ENCODE measurements around the gene INSC. TPM values are rescaled to one million over a fixed set of nuclear protein-coding genes. Genes with fewer than 3 reads are reported as not detected.

Gene INSC
- total RNA-seq, 2 donors from 2014 or later: 0.52 to 3.6 TPM

- DNase-seq (no peak), ATAC-seq (no peak)
- Histone ChIP-seq H3K27ac (no peak overlapping the region), H3K27me3 (no peaks in the 10 kb centered on the region), H3K9me3 (no peaks in the 10 kb centered on the region), H3K4me3 (no peak overlapping the region), H3K36me3 (replicated peaks in 1 of 2; ENCODE audit: insufficient read depth in 1 of 2, low read depth in 2 of 2) (no peaks in the 10 kb centered on the region), H3K4me1 (no peaks in the 10 kb centered on the region)
- intact Hi-C loops (cut with DNase I): no loop called here
- TF ChIP-seq POLR2A (IDR thresholded peaks at IDR 0.05) (no peak), CTCF (IDR thresholded peaks at IDR 0.05) (no peak)
- WGBS, 2 donors: 81 to 82% methylated on average over 1 of the region's 1 CpG
Observed at GRCh38 chr11:15223318-15223717, 108.6 kb downstream of the INSC start.

- TF ChIP-seq POLR2A (IDR thresholded peaks at IDR 0.05) (no peak), CTCF (IDR thresholded peaks at IDR 0.05) (no peak)
- no peaks in the 10 kb centered on the region for H3K4me1 ChIP-seq
- WGBS, 2 donors: 73 to 81% methylated on average over 3 of the region's 3 CpGs
- no peaks in the 10 kb centered on the region for H3K9me3 ChIP-seq
- no peak overlapping the region for H3K27ac ChIP-seq
- H3K36me3 ChIP-seq (replicated peaks in 1 of 2; ENCODE audit: insufficient read depth in 1 of 2, low read depth in 2 of 2): no peaks in the 10 kb centered on the region
- DNase-seq (no peak), ATAC-seq (no peak)
- H3K27me3 ChIP-seq: no peaks in the 10 kb centered on the region
- H3K4me3 ChIP-seq: no peak overlapping the region
- intact Hi-C loops (cut with DNase I): no loop called here
Observed at GRCh38 chr11:15224466-15224865, 109.7 kb downstream of the INSC start.

GRCh38 chr11:15227011-15227410, 112.3 kb downstream of the INSC start:
- H3K27ac ChIP-seq: no peak overlapping the region
- H3K36me3 ChIP-seq (replicated peaks in 1 of 2; ENCODE audit: insufficient read depth in 1 of 2, low read depth in 2 of 2): no peaks in the 10 kb centered on the region
- H3K4me1 ChIP-seq: no peaks in the 10 kb centered on the region
- TF ChIP-seq POLR2A (IDR thresholded peaks at IDR 0.05): no peak
- no peak for TF ChIP-seq CTCF (IDR thresholded peaks at IDR 0.05)
- no peaks in the 10 kb centered on the region for H3K9me3 ChIP-seq
- DNase-seq (no peak), ATAC-seq (no peak)
- no peak overlapping the region for H3K4me3 ChIP-seq
- 84 to 95% methylated on average over 1 of the region's 1 CpG for WGBS, 2 donors
- H3K27me3 ChIP-seq: no peaks in the 10 kb centered on the region
- intact Hi-C loops (cut with DNase I): no loop called here

- TF ChIP-seq CTCF (IDR thresholded peaks at IDR 0.05) (no peak), POLR2A (IDR thresholded peaks at IDR 0.05) (no peak)
- ATAC-seq: no peak
- no peaks in the 10 kb centered on the region for H3K9me3 ChIP-seq
- WGBS, 2 donors: 74 to 78% methylated on average over 8 of the region's 8 CpGs
- H3K4me1 ChIP-seq: no peaks in the 10 kb centered on the region
- no peak overlapping the region for H3K4me3 ChIP-seq
- no peak overlapping the region for H3K27ac ChIP-seq
- no peak for DNase-seq
- intact Hi-C loops (cut with DNase I): no loop called here
- no peaks in the 10 kb centered on the region for H3K36me3 ChIP-seq (replicated peaks in 1 of 2; ENCODE audit: insufficient read depth in 1 of 2, low read depth in 2 of 2)
- H3K27me3 ChIP-seq: no peaks in the 10 kb centered on the region
Observed at GRCh38 chr11:15228331-15228849, 113.7 kb downstream of the INSC start.

- intact Hi-C loops (cut with DNase I): no loop called here
- no peak overlapping the region for H3K27ac ChIP-seq
- no peak for ATAC-seq
- H3K27me3 ChIP-seq: no peaks in the 10 kb centered on the region
- DNase-seq: no peak
- TF ChIP-seq CTCF (IDR thresholded peaks at IDR 0.05): no peak
- no peak for TF ChIP-seq POLR2A (IDR thresholded peaks at IDR 0.05)
- WGBS, 2 donors: 0% methylated on average over 2 of the region's 2 CpGs
- no peaks in the 10 kb centered on the region for H3K9me3 ChIP-seq
- H3K4me1 ChIP-seq: no peaks in the 10 kb centered on the region
- H3K4me3 ChIP-seq: no peak overlapping the region
- no peaks in the 10 kb centered on the region for H3K36me3 ChIP-seq (replicated peaks in 1 of 2; ENCODE audit: insufficient read depth in 1 of 2, low read depth in 2 of 2)
Observed at GRCh38 chr11:15229069-15229468, 114.3 kb downstream of the INSC start.

Data from body of pancreas (tissue), 4 donors.